HG02840 (cell line): ENCODE results near the gene PCOLCE2.

Experiments used
- ATAC-seq: cut with Tn5 transposase; IDR thresholded peaks from one replicate; pipeline ENCODE4 v1.9.1; 2021; ENCODE audit warnings: mild to moderate bottlenecking, moderate library complexity, moderate number of reproducible peaks; ENCODE audit not compliant: unreplicated experiment, low FRiP score

The PCOLCE2 gene

DNA sequence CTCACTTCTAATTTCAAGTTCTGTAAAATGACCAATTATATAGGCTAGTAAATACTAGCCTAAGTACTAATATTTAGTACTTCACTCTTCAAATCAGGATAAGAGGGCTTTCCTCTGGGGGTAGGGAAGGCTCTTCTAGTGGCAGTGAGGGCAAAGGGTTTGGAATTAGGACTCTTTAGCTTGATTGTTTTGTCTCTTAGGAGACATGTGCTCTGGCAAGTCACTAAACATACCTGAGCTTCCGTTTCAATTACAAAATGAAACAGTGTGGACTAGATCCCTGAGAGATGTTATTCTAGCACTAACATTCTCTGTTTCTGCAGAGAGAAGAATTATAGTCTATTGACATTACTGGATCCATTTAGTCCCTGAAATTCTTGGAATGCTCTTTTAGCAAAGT lies 71.5 kb downstream of the PCOLCE2 start:
- no peak for ATAC-seq

- ATAC-seq = no peak
These were observed 73.1 kb downstream of the PCOLCE2 start for GRCh38 chr3:142815803-142816202.

DNA sequence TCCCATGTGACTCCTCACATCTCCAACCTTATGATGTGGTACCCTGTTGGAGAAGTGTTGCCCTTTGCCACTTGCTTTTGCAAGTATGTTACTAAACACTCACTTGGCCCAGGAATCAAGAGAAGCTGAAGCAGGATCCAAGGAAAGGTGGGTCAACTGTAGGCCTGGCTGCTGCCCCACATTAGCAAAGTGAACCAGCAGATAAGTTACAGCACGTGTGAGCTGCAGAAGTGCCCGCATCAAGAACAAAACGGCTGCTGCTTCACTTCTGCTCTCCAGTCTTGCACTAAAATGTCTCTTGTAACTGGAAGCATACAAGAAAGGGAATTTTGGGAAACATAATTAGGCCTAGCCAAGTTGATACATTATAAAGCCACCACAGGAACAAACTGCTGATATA lies 79.6 kb downstream of the PCOLCE2 start:
- no peak for ATAC-seq

DNA sequence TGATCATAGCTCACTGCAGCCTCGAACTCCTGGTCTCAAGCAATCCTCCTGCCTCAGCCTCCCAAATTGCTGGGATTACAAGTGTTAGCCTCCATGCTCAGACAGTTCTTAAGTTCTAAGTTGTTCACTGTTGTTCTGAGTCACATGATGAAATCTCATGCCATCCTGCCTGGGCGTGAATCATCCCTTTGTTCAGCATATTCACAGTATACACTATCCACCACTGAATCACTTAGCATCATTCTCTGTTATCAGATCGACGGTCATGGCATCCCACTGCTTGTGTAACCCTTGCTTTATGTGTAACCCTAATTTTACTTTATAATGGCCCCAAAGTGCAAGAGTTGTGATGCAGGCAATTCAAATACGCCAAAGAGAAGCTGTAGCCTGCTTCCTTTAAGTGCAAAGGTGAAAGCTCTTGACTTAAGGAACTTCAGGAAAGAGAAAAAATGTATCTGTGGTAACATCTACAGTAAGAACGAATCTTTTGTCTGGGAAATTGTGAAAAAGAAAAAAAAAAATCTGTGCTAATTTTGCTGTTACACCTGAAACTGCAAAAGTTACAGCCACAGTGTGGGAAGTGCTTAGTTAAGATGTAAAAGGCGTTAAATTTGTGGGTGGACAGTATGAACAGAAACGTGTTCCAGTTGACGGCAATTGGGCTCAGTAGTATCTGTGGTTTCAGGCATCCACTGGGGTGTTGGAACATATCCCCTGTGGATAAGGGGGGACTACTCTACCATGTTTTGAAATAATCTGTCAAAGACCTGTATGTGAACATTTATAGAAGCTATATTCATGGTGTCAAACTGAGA lies 80.6 kb downstream of the PCOLCE2 start:
- no peak for ATAC-seq

- ATAC-seq = no peak
These were observed 86.0 kb downstream of the PCOLCE2 start for GRCh38 chr3:142802891-142803290.

DNA sequence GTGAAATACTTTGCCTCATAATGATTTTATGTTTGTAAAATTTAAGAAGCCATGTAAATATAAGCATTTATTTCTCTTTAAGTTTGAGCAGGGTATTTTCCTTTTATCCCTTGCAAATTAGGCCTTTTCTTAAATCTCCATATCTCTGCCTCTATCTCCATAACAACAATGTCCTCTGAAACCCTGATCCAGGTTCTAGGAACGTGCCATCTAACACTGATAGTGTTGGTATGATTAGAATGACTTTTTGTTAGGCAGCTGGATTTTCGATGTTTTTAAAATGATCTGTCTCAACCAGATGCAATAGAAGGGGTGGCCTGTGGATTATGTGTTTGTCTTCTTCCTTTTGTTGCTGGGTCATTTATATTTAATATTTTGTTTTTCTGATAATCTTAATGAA lies 87.1 kb downstream of the PCOLCE2 start:
- ATAC-seq = no peak

DNA sequence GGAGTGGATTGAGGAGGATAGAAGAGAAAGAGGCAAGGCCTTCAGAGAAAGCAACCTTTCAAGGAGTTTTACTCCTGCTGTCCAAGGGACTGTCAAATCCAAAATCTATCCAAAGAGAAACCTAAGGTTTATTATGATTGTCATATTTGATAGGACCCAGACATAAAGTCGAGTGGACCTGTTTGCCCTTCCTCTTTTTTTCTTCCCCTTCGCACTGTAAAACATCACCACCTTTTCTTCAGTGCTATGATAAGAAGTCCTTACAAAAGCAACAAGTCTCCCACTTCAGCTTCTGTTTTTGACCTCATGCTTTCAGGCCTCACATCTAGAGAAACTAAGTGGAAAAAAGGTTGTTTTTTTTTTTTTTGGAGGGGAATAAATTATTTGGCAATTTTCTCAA lies 92.1 kb downstream of the PCOLCE2 start:
- no peak for ATAC-seq

DNA sequence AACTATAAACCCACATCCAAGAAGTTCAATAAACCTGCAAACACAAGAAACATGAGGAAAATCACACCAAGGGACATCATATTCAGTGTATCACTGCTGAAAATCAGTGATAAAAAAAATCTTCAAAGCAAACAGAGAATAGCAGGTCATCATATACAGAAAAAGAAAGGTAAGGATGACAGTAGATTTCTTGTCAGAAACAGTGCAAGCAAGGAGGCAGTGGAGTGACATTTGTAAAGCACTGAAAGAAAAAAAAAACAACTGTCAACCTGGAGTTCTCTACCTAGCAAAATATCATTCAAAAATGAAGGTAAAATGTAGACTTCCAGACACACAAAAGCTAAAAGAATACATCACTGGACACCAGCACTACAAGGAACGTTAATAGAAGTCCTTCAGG lies 93.6 kb downstream of the PCOLCE2 start:
- no peak for ATAC-seq

- ATAC-seq = no peak
These were observed 94.4 kb downstream of the PCOLCE2 start for GRCh38 chr3:142794508-142794907.

- no peak for ATAC-seq
These were observed 101.2 kb downstream of the PCOLCE2 start for GRCh38 chr3:142787719-142788118.

DNA sequence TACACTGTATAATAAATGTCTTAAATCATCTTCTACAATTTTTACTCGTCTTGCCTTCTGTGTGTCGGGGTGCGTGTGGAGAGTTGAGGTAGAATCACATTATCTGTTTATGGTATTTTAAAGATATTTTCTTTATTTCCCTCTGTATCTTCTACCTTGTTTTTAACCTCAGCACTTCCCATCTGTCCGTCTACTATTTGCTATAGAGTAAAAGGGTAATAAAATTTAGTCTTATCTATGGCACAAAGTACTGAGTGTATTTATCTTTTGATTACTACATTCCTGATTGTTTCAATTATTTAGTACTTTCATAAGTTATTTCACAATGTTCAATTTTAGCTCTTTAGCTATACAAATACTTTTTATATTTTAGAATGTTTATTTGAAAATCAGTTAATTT lies 102.9 kb downstream of the PCOLCE2 start:
- ATAC-seq = no peak

DNA sequence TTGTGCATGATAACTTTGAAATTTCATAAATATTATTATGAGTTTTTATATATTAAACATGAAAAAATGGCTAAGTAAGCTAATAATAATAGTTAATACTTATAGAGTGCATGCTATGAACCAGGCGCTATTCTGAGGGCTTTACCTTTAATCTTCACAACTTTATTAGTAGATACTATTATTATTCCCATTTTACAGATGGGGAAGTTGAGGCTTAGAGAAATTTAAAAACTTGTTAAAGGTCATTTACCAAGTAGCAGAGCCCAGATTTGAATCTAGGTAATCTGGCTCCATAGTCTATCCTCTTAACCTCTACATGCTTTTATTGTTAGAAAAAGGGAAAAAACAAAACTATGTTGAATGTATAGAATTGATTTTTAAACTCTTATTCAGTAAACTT lies 104.7 kb downstream of the PCOLCE2 start:
- ATAC-seq = no peak

DNA sequence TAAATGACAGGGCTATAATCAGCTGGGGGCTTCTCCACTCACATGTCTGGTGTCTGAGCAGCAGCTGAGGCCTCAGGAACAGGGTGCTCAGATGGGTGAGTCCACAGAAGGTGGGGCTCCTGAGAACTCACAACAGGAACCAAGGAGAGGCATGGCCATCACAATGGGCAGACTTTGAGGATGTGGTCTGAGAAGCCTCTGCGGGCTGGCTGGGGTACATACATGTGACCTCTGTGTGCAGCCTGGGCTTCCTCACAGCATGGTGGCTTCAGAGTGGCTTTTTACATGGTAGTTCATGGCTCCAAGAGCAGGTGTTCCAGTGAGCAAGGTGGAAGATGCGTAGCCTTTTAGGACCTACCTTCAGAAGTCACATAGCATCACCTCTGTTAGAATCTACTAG lies 106.3 kb downstream of the PCOLCE2 start:
- no peak for ATAC-seq

DNA sequence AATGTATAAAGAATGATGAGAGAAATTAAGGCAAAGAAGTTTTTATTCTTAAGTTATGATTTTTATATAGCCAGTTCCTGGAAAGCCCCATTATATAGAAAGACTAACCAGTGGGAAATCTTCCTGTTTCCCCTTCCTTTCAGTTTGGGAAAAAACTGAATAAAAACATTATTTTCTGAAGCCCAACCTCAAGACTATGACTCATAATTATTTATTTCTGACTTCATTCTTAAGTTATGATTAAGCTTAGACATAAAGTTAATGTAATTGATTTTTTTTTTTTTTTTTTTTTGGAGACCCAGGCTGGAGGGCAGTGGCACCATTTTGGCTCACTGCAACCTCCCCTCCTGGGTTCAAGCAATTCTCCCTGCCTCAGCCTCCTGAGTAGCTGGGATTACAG lies 109.3 kb downstream of the PCOLCE2 start:
- no peak for ATAC-seq

DNA sequence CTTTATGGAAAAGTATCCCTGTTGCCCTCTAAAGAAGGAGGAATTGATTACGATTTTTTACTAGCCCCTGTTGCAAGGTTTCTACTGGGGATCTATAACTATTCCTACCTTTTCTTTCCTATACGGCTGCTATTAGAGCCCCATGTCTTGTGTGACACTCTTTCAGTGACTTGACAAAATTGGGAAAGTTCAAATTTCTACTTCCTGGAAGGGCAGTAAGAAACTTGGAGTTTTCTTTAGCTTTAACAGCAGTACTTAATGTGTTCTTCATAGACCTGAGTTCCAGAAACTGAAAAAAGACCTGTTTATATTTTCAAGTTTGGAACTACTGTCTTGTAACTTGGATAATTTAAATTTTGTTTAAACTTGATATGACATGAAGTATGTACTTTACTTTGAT lies 110.3 kb downstream of the PCOLCE2 start:
- no peak for ATAC-seq

DNA sequence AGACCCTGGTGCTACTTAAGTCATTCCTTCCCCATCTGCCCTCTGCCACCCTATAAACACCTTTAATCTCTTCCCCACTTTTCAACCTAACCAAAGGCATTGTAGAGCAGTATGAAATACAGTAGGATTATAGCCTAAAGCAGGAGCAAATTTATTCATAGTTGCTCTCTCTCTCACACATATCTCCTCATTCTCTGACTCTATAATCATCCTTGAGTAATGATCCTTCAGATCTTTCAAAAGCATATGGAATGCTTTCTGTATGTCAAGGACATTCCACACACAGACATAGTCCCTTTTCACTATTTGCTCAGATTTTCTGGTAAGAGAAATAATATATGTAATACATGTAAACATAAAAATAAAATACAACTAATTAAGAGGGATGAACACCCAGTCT lies 111.0 kb downstream of the PCOLCE2 start:
- ATAC-seq = no peak

DNA sequence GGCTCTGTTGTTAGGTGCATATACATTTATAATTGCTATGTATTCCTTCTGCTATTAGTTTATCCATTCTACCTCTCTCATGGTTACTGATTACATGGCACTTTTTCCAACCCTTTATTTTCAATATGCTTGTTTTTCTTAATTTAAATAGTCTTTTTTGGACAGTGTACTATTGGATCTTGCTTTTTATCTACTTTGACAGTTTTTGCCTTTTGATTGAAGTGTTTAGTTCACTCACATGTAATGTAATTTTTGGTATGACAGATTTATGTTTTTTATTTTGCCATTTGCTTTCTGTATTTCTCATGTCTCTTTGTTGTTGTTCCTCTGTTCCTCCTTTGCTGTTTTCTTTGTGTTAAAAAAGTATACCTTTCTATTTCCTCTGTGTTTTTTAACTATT lies 120.5 kb downstream of the PCOLCE2 start:
- no peak for ATAC-seq
